Raji (cell line): ENCODE data around the gene XPR1.

Experiments used
- POLR2A ChIP-seq: IDR thresholded peaks from 2 replicates; pipeline ENCODE4 v1.6.1; 2011; ENCODE audit warnings: low read depth, low read length, control low read depth; ENCODE audit not compliant: insufficient read depth

The XPR1 gene

GRCh38 chr1:180821970-180822369 lies 190.1 kb downstream of the XPR1 start:
- no peak for TF ChIP-seq POLR2A

GRCh38 chr1:180836449-180836848 lies 204.6 kb downstream of the XPR1 start:
- TF ChIP-seq POLR2A = no peak

GRCh38 chr1:180837020-180837419 lies 205.2 kb downstream of the XPR1 start:
- no peak for TF ChIP-seq POLR2A

GRCh38 chr1:180838535-180838934 lies 206.7 kb downstream of the XPR1 start:
- no peak for TF ChIP-seq POLR2A

- no peak for TF ChIP-seq POLR2A
Observed at GRCh38 chr1:180839547-180839946, 207.7 kb downstream of the XPR1 start.

GRCh38 chr1:180841415-180841814 lies 209.6 kb downstream of the XPR1 start:
- TF ChIP-seq POLR2A = no peak

GRCh38 chr1:180842052-180842451 lies 210.2 kb downstream of the XPR1 start:
- no peak for TF ChIP-seq POLR2A

GRCh38 chr1:180842491-180843275 lies 210.9 kb downstream of the XPR1 start:
- TF ChIP-seq POLR2A = no peak

- no peak for TF ChIP-seq POLR2A
Observed at GRCh38 chr1:180845352-180845751, 213.5 kb downstream of the XPR1 start.

GRCh38 chr1:180848191-180848590 lies 216.4 kb downstream of the XPR1 start:
- no peak for TF ChIP-seq POLR2A

GRCh38 chr1:180849031-180849775 lies 217.4 kb downstream of the XPR1 start:
- no peak for TF ChIP-seq POLR2A

- TF ChIP-seq POLR2A = no peak
Observed at GRCh38 chr1:180851995-180852887, 220.4 kb downstream of the XPR1 start.

- no peak for TF ChIP-seq POLR2A
Observed at GRCh38 chr1:180854001-180854400, 222.2 kb downstream of the XPR1 start.

- TF ChIP-seq POLR2A = no peak
Observed at GRCh38 chr1:180854456-180854855, 222.6 kb downstream of the XPR1 start.

- no peak for TF ChIP-seq POLR2A
Observed at GRCh38 chr1:180859306-180859705, 227.5 kb downstream of the XPR1 start.
